T-helper 2 cell (primary cell): ENCODE measurements around the gene NEUROG1.
"Not testable (repeated sequence)": the region's sequence is repeated elsewhere in the genome, so short reads cannot be mapped to it uniquely, and the experiment has no call there.

Experiments used
- DNase-seq, 5 experiments: peaks; one replicate each; pipeline versions ENCODE4 v3.0.0 to v3.0.0-alpha.2; 2012 to 2022

Gene NEUROG1

GRCh38 chr5:135535420-135535819 lies 344 bp downstream of the NEUROG1 start:
- DNase-seq: peak in 1 of 5 experiments; percentile 4

- peak in 1 of 5 experiments; percentile 24 for DNase-seq
Observed at GRCh38 chr5:135534609-135535419, 950 bp downstream of the NEUROG1 start.

- no peak for DNase-seq
Observed at GRCh38 chr5:135533794-135534193, 2.0 kb downstream of the NEUROG1 start.

GRCh38 chr5:135533334-135533733 lies 2.4 kb downstream of the NEUROG1 start:
- DNase-seq: no peak

- DNase-seq: not testable (repeated sequence)
Observed at GRCh38 chr5:135529576-135529975, 6.2 kb downstream of the NEUROG1 start.

GRCh38 chr5:135526924-135527323 lies 8.8 kb downstream of the NEUROG1 start:
- no peak for DNase-seq

- no peak for DNase-seq
Observed at GRCh38 chr5:135521964-135522363, 13.8 kb downstream of the NEUROG1 start.

GRCh38 chr5:135517631-135518030 lies 18.1 kb downstream of the NEUROG1 start:
- DNase-seq: peak in 1 of 5 experiments; percentile 7

GRCh38 chr5:135514116-135514515 lies 21.6 kb downstream of the NEUROG1 start:
- no peak for DNase-seq

GRCh38 chr5:135511761-135512575 lies 23.8 kb downstream of the NEUROG1 start:
- no peak for DNase-seq

GRCh38 chr5:135509995-135510394 lies 25.8 kb downstream of the NEUROG1 start:
- no peak for DNase-seq

- DNase-seq: no peak
Observed at GRCh38 chr5:135508496-135509005, 27.2 kb downstream of the NEUROG1 start.

- DNase-seq: no peak
Observed at GRCh38 chr5:135505973-135506372, 29.8 kb downstream of the NEUROG1 start.

GRCh38 chr5:135504376-135504775 lies 31.4 kb downstream of the NEUROG1 start:
- DNase-seq: no peak

- DNase-seq: no peak
Observed at GRCh38 chr5:135503871-135504270, 31.9 kb downstream of the NEUROG1 start.

GRCh38 chr5:135502836-135503520 lies 32.8 kb downstream of the NEUROG1 start:
- DNase-seq: no peak

GRCh38 chr5:135501965-135502364 lies 33.8 kb downstream of the NEUROG1 start:
- no peak for DNase-seq

GRCh38 chr5:135498637-135498995 lies 37.1 kb downstream of the NEUROG1 start:
- no peak for DNase-seq

- DNase-seq: no peak
Observed at GRCh38 chr5:135497971-135498636, 37.7 kb downstream of the NEUROG1 start.

GRCh38 chr5:135495531-135495930 lies 40.2 kb downstream of the NEUROG1 start:
- DNase-seq: not testable (repeated sequence)

- DNase-seq: no peak
Observed at GRCh38 chr5:135494196-135494595, 41.6 kb downstream of the NEUROG1 start.

- no peak for DNase-seq
Observed at GRCh38 chr5:135493406-135494180, 42.2 kb downstream of the NEUROG1 start.
